Activated B cell treated with CpG ODN at 0.5 μM for 24 hours (primary cell): Measurements from ENCODE around the gene ESRRA. TPM values are rescaled to one million over a fixed set of nuclear protein-coding genes. Genes with fewer than 3 reads are reported as not detected.
"Not testable (repeated sequence)": the region's sequence is repeated elsewhere in the genome, so short reads cannot be mapped to it uniquely, and the experiment has no call there.

Experiments used
- ATAC-seq: fragments of 200-7000 bp; cut with Tn5 transposase; one replicate; pipeline ENCODE4 v1.10.0; 2021; ENCODE audit warnings: low read depth, mild to moderate bottlenecking, moderate library complexity
- CTCF ChIA-PET: fragments of 350-600 bp; sonication (Branson Sonifier 250); formaldehyde crosslinking; loops from one replicate; lab custom pipeline; 2021; ENCODE audit warnings: antibody characterized with exemption; lab: Charles Lee
- POLR2A ChIA-PET: fragments of 350-600 bp; sonication (Branson Sonifier 250); formaldehyde crosslinking; loops from one replicate; lab custom pipeline; 2021; ENCODE audit warnings: antibody characterized with exemption; lab: Charles Lee
- DNase-seq: peaks from one replicate; pipeline ENCODE4 v3.0.0; 2022
- H3K27ac Mint-ChIP-seq: one replicate; pipeline ENCODE4 v1.8.0; 2020; ENCODE audit warnings: mixed read lengths
- H3K27me3 Mint-ChIP-seq: one replicate; pipeline ENCODE4 v1.8.0; 2021; ENCODE audit warnings: mixed read lengths
- H3K36me3 Mint-ChIP-seq: one replicate; pipeline ENCODE4 v1.8.0; 2021; ENCODE audit warnings: low read depth, mixed read lengths
- H3K4me1 Mint-ChIP-seq: one replicate; pipeline ENCODE4 v1.8.0; 2021; ENCODE audit warnings: mixed read lengths
- H3K4me3 Mint-ChIP-seq: one replicate; pipeline ENCODE4 v1.8.0; 2020; ENCODE audit warnings: mild to moderate bottlenecking, mixed read lengths
- H3K9me3 Mint-ChIP-seq: one replicate; pipeline ENCODE4 v1.8.0; 2020; ENCODE audit warnings: mixed read lengths
- CTCF ChIP-seq: fragments of 200-600 bp; IDR thresholded peaks from one replicate; pipeline ENCODE4 v1.8.0; 2022; ENCODE audit warnings: antibody characterized with exemption, mild to moderate bottlenecking
- intact Hi-C: fragments of 100-400 bp; cut with micrococcal nuclease; formaldehyde crosslinking; loops from one replicate; pipeline ENCODE4 v1.15.1; 2024
- total RNA-seq: library from RNA; stranded (reverse); gene quantifications from 2 replicates; pipeline ENCODE4 v1.2.3, GENCODE V29; 2022

Gene ESRRA
- total RNA-seq, 1 donor from 2014 or later, result 48.3 TPM

DNA sequence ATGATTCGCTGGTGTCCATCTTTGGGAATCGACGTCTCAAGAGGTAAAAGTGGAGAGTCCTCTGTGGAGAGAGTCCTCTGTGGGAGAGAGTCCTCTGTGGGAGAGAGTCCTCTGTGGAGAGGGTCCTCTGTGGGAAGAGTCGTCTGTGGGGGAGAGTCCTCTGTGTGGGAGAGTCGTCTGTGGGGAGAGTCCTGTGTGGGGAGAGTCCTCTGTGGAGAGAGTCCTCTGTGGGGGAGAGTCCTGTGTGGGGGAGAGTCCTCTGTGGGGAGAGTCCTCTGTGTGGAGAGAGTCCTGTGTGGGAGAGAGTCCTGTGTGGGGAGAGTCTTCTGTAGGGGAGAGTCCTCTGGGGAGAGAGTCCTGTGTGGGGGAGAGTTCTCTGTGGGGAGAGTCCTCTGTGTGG, 15.7 kb downstream of the ESRRA start:
- DNase-seq, result no peak
- intact Hi-C loops, result no loop called here
- Mint-ChIP-seq H3K27me3 (no peaks in the 10 kb centered on the region), H3K9me3 (no peaks in the 10 kb centered on the region), H3K36me3 (peaks cover 35% of the 10 kb centered on the region), H3K4me1 (peaks cover 23% of the 10 kb centered on the region), H3K27ac (peak overlapping the region; percentile 19), H3K4me3 (no peak overlapping the region)
- TF ChIP-seq CTCF, result no peak
- CTCF ChIA-PET, result no interaction called here
- POLR2A ChIA-PET, result no interaction called here
- ATAC-seq, result no peak

DNA sequence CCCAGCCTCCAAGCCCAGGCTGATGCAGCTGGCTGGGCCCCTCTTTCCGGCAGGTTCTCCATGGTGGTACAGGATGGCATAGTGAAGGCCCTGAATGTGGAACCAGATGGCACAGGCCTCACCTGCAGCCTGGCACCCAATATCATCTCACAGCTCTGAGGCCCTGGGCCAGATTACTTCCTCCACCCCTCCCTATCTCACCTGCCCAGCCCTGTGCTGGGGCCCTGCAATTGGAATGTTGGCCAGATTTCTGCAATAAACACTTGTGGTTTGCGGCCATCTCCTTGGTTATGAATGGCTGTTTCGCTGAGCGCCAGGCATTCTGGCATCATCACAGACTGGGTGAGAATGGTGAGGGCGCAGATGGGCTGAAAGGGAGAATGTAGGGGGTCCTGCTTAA, 16.2 kb downstream of the ESRRA start:
- peaks cover 32% of the 10 kb centered on the region for H3K36me3 Mint-ChIP-seq
- H3K4me3 Mint-ChIP-seq, result no peak overlapping the region

GRCh38 chr11:64322925-64323260, 17.6 kb downstream of the ESRRA start:
- Mint-ChIP-seq H3K27me3 (no peaks in the 10 kb centered on the region), H3K36me3 (peaks cover 18% of the 10 kb centered on the region), H3K4me1 (peaks cover 14% of the 10 kb centered on the region), H3K27ac (no peak overlapping the region), H3K9me3 (peaks cover 1% of the 10 kb centered on the region), H3K4me3 (no peak overlapping the region)
- no peak for ATAC-seq
- intact Hi-C loops, result no loop called here
- ChIA-PET CTCF (no interaction called here), POLR2A (interaction anchor here (1.5 kb wide), 1 partner anchor 13 kb away, joined by 4 read pairs; no protein-coding TSS in a partner anchor)
- DNase-seq, result no peak
- no peak for TF ChIP-seq CTCF

More for the DNA sequence above, 16.2 kb downstream of the ESRRA start:
- ChIA-PET CTCF (no interaction called here), POLR2A (no interaction called here)
- TF ChIP-seq CTCF, result no peak
- H3K27me3 Mint-ChIP-seq, result no peaks in the 10 kb centered on the region
- no peaks in the 10 kb centered on the region for H3K9me3 Mint-ChIP-seq
- H3K27ac Mint-ChIP-seq, result no peak overlapping the region
- no peak for DNase-seq
- intact Hi-C loops, result no loop called here
- ATAC-seq, result no peak
- peaks cover 20% of the 10 kb centered on the region for H3K4me1 Mint-ChIP-seq

DNA sequence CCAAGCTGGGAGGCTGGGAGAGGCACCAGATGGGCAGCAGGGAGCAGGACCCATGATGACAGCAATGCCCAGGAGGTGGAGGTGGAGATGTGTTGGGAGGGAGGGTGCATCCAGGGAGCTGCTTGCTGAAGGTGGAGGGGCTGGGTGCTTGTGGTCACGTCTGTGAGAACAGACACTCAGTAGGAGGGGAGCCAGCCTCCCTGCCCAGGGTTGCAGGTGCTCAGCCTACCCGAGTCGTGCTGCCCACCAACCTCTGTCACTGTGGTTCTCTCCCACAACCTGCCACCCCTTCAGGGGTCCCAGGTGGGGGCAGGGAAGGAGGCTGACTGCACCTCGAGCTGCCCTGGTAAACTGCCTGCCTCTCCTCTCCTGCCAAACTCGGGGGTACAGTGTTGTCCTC, 18.0 kb downstream of the ESRRA start:
- no peak for ATAC-seq
- POLR2A ChIA-PET, result interaction anchor here (1.5 kb wide), 1 partner anchor 12 kb away, joined by 4 read pairs; no protein-coding TSS in a partner anchor
- no peak for TF ChIP-seq CTCF
- Mint-ChIP-seq H3K27ac (no peak overlapping the region), H3K4me3 (no peak overlapping the region), H3K9me3 (peaks cover 1% of the 10 kb centered on the region), H3K4me1 (peaks cover 10% of the 10 kb centered on the region), H3K36me3 (peaks cover 16% of the 10 kb centered on the region), H3K27me3 (no peaks in the 10 kb centered on the region)
- CTCF ChIA-PET, result no interaction called here
- intact Hi-C loops, result no loop called here
- DNase-seq, result no peak

- H3K4me1 Mint-ChIP-seq, H3K9me3 Mint-ChIP-seq, ATAC-seq, CTCF ChIA-PET, H3K4me3 Mint-ChIP-seq, DNase-seq, H3K27ac Mint-ChIP-seq, H3K27me3 Mint-ChIP-seq, intact Hi-C loops: not testable (repeated sequence)
- POLR2A ChIA-PET, result interaction anchor here (1.5 to 2.2 kb wide), 2 partner anchors 12 kb away, joined by 4 to 8 read pairs; no protein-coding TSS in a partner anchor
- H3K36me3 Mint-ChIP-seq, result peaks cover 16% of the 10 kb centered on the region
Observed at GRCh38 chr11:64323984-64324383, 18.7 kb downstream of the ESRRA start.
